GM21717 (cell line): ENCODE data around the gene COX18.

Experiments
- ATAC-seq: cut with Tn5 transposase; IDR thresholded peaks from one replicate; pipeline ENCODE4 v1.9.1; 2021; ENCODE audit warnings: mild to moderate bottlenecking, moderate library complexity; ENCODE audit not compliant: unreplicated experiment

Gene COX18, protein sequence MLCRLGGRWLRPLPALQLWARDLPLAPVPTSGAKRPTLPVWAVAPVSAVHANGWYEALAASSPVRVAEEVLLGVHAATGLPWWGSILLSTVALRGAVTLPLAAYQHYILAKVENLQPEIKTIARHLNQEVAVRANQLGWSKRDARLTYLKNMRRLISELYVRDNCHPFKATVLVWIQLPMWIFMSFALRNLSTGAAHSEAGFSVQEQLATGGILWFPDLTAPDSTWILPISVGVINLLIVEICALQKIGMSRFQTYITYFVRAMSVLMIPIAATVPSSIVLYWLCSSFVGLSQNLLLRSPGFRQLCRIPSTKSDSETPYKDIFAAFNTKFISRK

DNA sequence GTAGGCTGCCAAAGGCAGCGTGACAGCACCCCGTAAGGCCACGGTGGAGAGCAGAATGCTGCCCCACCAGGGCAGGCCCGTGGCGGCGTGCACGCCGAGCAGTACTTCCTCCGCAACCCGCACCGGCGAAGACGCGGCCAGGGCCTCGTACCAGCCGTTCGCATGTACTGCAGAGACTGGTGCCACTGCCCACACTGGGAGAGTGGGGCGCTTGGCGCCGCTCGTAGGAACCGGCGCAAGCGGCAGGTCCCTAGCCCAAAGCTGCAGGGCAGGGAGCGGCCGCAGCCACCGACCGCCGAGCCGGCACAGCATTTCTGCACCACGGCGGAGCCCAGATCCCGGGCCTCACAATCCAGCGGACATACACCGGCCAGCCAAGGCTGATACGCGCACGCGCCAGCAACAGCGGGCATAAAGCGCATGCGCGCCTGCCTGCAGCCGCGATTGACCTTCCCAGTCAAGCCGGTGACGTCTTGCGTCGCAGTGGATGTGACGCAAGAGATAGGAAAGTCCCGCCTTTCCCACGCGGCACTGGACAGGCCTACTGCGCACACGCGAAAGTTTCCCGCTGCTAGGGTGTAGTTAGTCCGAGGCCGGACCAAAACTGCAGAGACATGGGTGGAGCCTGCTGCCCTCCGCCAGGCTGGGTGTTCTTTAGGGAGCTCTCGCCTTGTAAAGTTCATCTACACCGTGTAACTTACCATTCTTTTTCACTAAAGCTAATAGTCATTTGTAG is at the start of gene COX18:
TSS of gene COX18 (minus strand) at position 379 of the 736 bp plus-strand sequence. CDS start at position 312, 67 bp downstream.
- peak; percentile 85 for ATAC-seq

DNA sequence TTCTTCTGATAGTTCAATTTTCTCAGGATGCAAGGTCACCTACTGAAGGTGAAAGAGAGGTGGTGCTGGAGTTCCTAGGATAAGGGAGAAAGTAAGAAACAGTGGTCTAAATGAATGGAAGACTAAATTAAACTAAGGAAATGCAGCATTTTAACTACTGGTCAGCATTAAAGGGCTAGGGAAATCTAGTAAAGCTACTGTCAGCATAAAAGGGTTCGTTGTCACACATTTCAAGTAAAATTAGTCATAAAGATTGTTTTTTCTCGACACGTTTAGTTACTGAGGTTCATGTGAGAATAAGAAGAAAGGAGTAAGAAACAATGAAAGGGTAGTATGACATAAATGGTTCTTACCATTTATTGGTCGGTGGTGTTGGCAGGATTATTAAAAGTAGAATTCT is 40.0 kb upstream of the COX18 start:
- no peak for ATAC-seq

GRCh38 chr4:73104695-73105094 is 35.2 kb upstream of the COX18 start:
- ATAC-seq, result no peak

DNA sequence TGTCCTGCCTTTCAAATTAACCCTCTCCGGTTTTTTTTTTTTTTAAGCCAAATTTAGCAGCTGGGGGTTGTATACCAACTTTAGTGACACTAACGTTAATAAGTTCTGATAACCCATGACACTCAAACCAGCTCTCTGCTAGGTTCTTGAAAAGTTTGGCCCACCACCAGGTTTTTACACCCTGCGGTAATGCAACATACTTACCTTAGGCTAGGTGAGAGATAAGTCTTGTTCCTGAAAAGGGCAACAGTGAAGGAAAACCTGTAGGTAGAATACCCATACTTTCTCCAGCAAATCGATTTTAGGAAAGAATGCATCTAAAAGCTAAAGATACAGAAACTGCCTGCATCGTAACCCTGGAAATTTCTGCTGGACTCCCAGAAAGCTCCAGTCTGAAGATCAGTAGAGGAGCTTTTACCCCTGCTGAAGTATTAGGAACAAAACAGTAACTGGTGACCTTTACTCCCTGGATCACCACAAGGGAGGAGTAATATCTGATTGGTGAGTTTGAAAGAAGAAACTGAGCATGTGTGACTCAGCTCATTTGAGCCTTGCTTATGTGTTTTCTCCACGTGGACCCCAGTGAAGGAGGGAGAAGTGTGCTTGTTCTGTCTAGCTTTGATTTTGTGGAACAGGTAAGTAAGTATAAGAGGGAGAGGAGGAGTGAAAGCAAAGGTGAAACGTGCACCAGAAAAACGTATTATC is 34.4 kb upstream of the COX18 start:
- no peak for ATAC-seq

DNA sequence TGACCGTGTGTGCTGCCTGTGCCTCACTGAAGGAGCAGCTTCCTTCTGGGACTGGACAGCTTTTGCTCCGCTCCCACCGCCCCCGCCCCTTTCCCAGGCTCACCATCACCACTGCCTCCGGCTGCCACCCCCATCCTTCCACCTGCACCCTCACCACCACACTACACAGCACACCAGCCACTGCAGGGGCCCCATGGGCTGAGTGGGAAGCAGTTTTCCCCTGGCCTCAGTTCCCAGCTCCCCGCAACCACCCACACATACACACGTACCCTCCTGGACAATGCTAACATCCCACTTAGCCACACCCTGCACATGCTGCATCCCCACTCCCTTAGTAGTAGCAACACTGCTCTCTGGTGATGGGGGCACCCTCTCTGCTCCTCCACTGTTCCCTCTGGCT is 29.6 kb upstream of the COX18 start:
- no peak for ATAC-seq

DNA sequence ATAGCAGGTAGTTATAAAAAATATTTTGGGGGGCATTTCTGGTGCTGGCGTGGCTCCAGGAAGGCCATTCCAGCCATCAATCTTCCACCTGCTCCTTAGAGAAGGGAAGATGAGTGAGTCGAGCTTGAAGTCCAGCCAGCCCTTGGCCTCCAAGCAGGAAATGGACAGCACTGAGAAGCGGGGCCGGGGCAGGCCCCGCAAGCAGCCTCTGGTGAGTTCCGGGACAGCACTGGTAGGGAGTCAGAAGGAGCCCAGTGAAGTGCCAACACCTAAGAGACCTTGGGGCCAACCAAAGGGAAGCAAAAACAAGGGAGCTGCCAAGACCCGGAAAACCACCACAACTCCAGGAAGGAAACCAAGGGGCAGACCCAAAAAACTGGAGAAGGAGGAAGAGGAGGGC is 29.2 kb upstream of the COX18 start:
- no peak for ATAC-seq

DNA sequence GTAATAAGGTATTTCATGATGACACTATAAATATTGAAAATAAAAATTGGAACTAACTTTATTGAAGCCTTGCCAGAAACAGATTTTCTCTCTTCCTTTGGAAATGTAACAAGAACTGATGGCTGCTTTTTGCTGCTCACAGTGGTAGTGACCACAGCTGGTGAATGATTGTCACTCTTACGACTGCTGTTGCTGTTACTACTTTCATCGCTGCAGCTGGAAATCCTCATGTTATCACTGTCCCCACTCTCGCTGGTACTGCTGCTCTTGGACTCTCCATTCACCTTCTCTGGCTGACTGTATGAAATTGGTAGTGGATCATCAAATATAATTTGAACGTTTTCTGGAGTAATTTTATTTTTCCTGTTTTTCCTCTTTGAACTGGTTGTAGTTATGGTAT is 28.5 kb upstream of the COX18 start:
- ATAC-seq, result no peak

DNA sequence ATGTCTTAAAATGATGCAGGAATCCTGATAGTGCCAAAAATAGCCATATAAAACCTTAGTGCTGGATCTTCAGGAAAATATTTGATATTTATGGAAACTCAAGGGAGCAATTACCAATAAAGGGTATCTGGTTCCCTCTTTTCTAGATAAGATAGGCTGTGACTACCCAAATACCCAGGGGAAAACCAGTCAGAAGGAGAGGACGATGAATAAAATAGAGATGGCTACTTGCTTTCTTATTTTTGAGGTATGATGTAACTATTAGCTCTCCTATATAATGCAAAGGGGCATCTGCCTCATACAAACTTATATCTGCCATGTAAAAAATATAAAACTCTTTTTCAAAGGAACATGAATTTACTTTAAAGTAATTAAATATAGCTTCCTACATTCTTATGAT is 23.4 kb upstream of the COX18 start:
- no peak for ATAC-seq

- ATAC-seq, result no peak
Measured at GRCh38 chr4:73090738-73091137, 21.2 kb upstream of the COX18 start.

DNA sequence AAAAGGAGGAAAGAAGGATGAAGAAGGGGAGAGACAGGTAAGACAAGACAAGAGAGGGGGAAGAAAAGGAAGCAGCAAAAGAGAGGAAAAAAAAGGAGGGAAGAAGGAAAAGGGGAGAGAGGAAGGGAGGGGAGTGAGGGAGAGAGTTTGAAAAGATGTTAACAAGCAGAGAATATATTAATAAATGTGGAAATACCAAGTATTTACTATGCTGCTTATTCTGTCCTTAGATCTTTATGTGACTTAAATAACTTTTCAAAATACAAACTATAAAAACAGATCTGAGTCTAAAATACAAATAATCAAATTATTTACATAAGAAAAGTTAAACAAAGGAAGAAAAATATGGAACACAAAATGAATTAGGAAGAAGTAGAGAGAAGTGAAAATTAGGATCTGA is 18.4 kb upstream of the COX18 start:
- ATAC-seq, result no peak

DNA sequence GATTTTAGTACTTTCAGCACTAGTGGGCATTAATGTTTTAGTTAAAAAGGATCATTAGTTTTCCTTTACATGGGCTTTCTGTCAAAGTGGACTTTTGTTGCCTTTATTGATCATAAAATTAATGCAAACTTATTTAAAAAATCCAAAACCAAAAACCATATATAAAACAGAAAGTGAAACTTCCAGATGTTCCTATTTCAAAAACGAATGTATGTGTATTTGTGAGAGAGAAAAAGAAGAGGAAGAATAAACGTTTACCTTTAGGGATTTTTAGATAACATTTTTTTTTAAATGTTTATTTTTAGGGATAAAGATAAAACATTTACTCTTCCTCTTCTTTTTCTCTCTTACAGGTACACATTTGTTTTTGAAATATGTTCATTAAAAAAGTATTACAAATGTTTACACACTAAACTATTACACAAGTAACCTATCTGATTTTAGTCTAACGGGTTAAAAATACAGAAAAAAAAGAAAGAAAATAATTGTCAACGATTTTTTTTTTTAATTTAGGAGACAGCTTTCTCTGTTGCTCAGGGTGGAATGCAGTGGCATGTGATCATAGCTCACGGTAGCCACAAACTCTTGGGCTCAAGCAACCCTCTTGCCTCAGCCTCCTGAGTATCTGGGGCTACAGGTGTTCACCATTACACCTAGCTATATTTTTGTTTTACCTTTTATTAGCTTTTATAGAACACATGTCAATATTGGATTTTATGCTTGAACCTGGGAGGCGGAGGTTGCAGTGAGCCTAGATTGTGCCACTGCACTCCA is 16.8 kb upstream of the COX18 start:
- no peak for ATAC-seq

DNA sequence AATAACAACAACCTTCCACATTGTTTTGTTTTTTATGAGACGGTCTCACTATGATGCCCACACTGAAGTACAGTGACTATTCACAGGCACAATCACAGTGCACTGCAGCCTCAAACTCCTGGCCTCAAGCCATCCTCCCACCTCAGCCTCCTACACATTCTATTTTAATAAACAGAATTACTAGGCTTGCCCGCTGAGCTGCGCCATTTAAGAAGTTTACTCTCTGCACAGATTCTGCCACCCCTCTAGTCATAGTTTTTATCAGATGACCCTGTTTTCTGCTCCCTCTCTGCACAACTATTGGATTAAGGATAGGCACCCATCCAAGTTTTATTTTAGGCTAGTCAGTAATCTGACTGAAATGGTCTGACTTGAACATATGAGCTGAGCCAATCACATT is 11.3 kb upstream of the COX18 start:
- no peak for ATAC-seq

DNA sequence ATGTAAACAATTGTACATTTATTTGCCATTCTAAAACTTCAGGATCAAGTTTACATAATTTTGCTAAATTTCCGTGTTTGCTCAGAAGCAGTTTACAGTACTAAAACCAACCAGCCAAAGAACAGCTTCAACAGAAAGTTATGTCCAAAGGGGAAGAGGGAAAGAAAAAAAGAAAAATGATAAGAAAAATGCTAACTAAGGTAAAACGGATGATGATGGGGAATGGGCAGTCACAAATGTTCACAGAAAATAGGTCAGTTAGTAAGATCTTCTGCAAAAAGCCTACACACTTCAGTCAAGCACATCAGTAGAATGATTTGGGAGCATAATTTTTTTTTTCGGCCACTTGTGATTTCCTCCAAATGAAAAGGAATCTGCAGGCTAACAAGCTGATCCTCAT is 6.3 kb upstream of the COX18 start:
- no peak for ATAC-seq

DNA sequence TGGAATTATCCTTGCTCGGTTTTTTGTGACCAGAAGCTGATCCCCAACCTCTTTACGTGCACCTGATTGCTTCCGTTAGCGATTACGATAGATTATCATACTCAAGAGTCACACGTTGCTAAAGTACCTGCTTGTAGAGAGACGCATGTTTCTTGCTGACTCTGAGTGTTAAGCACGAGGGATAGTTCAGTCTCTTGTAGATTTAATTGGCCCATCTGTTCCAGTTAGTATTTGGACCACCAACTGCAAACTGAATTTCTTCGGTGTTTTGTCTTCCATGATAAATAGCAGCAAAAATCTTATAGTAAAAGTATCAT is 516 bp upstream of the COX18 start:
- ATAC-seq, result peak; percentile 18

GRCh38 chr4:73068491-73069337 is 802 bp downstream of the COX18 start:
- peak; percentile 6 for ATAC-seq

DNA sequence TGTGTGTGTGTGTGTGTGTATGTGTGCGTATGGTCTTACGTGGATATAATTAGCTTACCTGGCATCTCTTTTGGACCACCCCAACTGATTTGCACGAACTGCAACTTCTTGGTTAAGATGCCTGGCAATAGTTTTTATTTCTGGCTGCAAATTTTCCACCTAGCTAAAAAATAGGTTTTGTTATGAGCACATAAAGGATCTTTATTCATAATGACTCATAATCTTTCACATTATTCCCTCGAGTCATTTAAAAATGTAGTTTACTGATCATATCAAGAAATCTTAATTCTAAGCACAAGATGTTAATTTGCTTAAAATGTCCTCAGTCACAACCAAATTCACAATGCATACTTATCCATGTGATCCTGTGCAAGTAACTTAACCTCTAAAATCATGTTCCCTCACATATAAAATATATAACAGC is 1.5 kb downstream of the COX18 start:
- no peak for ATAC-seq

- no peak for ATAC-seq
Measured at GRCh38 chr4:73066928-73067327, 2.6 kb downstream of the COX18 start.

DNA sequence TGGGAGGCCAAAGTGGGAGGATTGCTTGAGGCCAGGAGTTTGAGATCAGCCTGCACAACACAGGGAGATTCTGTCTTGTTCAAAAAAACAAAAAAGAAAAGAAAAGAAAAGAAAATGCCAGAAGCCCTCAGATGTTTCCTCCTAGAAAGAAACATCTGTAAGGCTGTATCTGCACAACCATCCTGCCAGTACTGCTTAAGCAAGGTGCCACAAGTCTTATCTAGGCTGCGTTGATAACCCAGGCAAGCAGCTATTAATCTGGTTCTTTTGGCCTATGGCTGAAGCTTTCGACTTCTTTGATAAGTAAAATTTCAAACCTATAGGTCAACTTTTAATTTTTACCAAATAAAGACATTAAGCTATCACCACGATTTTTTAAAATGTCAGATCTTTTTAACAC is 3.1 kb downstream of the COX18 start:
- ATAC-seq, result no peak

- no peak for ATAC-seq
Measured at GRCh38 chr4:73064536-73064935, 5.0 kb downstream of the COX18 start.

DNA sequence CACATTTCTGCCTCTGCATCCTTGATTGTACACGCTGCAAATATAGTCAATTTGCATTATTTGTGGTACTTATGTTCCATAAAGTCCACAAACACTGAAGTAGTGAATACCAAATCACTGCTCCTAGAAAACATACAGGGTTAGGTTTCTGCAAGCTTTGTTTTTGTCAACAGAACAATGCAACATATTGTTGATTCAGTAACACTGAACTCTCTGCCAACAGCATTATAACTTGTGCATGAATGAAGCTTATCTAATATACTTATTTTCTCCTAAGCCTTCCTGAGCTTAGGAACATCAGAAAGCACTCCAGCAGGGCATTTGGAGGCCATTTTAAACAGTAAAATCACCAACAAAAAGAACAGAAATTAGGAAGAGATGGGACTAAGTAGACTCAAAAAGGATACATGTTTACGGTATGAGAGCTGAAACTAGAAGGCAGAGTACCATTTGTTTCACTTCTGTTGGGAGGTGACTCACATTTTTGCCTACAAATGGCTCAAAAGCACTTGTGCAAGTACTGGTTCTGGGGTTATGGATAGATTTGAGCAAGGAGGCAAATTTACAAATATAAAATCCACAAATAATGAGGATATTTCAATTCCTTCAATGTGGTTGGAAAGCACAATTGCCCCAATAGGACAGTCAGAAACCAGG is 14.1 kb downstream of the COX18 start:
- peak; percentile 91 for ATAC-seq
